Body of pancreas (tissue), 4 donors: Measurements from ENCODE around the gene PCNA. TPM values are rescaled to one million over a fixed set of nuclear protein-coding genes. Genes with fewer than 3 reads are reported as not detected.
A peak's percentile ranks its signal among the peaks of the same experiment; 100 is the strongest.

Experiments used
- ATAC-seq: fragments of 150-250 bp; one replicate; pipeline ENCODE4 v1.9.1; 2016
- DNase-seq, 4 donors: peaks; one replicate each; pipeline ENCODE4 v3.0.0-alpha.2; 2019
- H3K27ac ChIP-seq, 4 donors: fragments of 200-600 bp; sonication (generic); 1 replicate in 3 of 4; 2 replicates in 1 of 4; pipeline versions ENCODE4 v1.5.1 to v1.6.1; 2016 to 2019; ENCODE audit warnings: mild to moderate bottlenecking in 1 of 4, mixed read lengths in 1 of 4, moderate library complexity in 1 of 4
- H3K27me3 ChIP-seq, 2 donors: fragments of 200-600 bp; sonication (generic); one replicate each; pipeline ENCODE4 v1.6.0; 2016; ENCODE audit warnings: mild to moderate bottlenecking in 1 of 2
- H3K36me3 ChIP-seq, 2 donors: fragments of 200-600 bp; sonication (generic); replicated peaks in 1 of 2; 2 replicates each; pipeline ENCODE4 v1.5.1; 2016; ENCODE audit warnings: low read depth in 2 of 2; ENCODE audit not compliant: insufficient read depth in 1 of 2
- H3K4me1 ChIP-seq: fragments of 200-600 bp; sonication (generic); one replicate; pipeline ENCODE4 v1.6.0; 2016
- H3K4me3 ChIP-seq, 2 donors: fragments of 200-600 bp; sonication (generic); 1 replicate in 1 of 2; 2 replicates in 1 of 2; pipeline ENCODE4 v1.5.1; 2016 to 2019
- H3K9me3 ChIP-seq, 3 donors: fragments of 200-600 bp; sonication (generic); 1 replicate in 2 of 3; 2 replicates in 1 of 3; pipeline ENCODE4 v1.5.1; 2016
- POLR2A ChIP-seq, 3 donors: fragments of 450-650 bp; IDR thresholded peaks; one replicate each; pipeline ENCODE4 v1.6.1; 2016; ENCODE audit warnings: antibody characterized with exemption in 3 of 3, mild to moderate bottlenecking in 2 of 3
- WGBS, 2 donors: methylation state at CpG; one replicate each; pipeline ENCODE4 v1.1.5; 2017; 5-methylcytosine and 5-hydroxymethylcytosine counted together
- intact Hi-C: fragments of 100-400 bp; cut with DNase I; formaldehyde crosslinking; loops from one replicate; pipeline ENCODE4 v1.15.1; 2023
- total RNA-seq, 2 donors: library from RNA; depleted of rRNA; stranded (reverse); fragments of >200 nt; gene quantifications; one replicate each; pipeline ENCODE4 v1.1.0, GENCODE V29; 2016
- TF ChIP-seq, protein P1 (sequence below), 7 experiments: fragments of 450-650 bp in 4 of 7; fragments of 200-600 bp in 3 of 7; sonication (generic) in 3 of 7; IDR thresholded peaks; one replicate each; pipeline ENCODE4 v1.5.1; 2016 to 2019; ENCODE audit warnings: antibody characterized with exemption in 7 of 7

PCNA gene
- total RNA-seq, 2 donors from 2014 or later = 22.8 to 32.0 TPM

DNA sequence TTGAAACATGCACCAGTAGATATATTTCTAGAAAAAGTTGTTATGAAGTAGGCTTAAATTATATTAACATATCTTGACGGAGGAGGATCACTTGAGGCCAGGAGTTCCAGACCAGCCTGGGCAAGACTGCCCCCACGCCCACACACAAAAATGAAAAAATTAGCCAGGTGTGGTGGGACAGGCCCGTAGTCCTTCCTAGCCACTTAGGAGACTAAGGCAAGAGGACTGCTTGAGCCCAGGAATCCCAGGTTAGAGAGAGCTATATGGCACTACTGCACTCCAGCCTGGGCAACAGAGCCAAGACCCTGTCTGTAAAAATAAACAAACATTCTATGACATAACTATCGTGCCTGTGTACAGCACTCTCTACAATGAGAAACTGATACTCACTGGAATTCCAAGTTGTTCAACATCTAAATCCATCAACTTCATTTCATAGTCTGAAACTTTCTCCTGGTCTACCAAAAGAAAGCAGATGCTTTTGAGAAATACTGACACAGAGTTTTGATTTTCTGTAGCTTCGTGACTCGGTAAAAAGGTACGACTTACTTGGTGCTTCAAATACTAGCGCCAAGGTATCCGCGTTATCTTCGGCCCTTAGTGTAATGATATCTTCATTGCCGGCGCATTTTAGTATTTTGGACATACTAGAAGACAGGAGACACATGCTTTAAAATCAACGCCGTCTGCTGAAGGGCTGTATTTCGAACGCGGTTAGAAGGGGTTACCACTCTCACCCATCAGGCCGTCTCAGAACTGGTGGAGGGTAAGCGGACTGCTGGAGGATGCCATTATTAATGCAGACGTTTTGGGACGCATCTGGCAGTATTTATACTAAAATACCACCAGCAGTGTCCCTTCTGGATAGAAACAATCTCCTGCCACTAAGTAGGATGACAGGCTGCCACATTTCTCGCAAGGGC, 1.3 kb downstream of the PCNA start:
- TF ChIP-seq POLR2A (IDR thresholded peaks at IDR 0.05) = no peak
- TF ChIP-seq, protein P1, sequence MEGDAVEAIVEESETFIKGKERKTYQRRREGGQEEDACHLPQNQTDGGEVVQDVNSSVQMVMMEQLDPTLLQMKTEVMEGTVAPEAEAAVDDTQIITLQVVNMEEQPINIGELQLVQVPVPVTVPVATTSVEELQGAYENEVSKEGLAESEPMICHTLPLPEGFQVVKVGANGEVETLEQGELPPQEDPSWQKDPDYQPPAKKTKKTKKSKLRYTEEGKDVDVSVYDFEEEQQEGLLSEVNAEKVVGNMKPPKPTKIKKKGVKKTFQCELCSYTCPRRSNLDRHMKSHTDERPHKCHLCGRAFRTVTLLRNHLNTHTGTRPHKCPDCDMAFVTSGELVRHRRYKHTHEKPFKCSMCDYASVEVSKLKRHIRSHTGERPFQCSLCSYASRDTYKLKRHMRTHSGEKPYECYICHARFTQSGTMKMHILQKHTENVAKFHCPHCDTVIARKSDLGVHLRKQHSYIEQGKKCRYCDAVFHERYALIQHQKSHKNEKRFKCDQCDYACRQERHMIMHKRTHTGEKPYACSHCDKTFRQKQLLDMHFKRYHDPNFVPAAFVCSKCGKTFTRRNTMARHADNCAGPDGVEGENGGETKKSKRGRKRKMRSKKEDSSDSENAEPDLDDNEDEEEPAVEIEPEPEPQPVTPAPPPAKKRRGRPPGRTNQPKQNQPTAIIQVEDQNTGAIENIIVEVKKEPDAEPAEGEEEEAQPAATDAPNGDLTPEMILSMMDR (IDR thresholded peaks at IDR 0.05) = no peak
- no peaks in the 10 kb centered on the region for H3K27me3 ChIP-seq
- DNase-seq = no peak
- peaks cover 0 to 4% of the 10 kb centered on the region in 2 donors for H3K36me3 ChIP-seq
- WGBS, 2 donors = 7 to 10% methylated on average over 23 of the region's 23 CpGs
- peak overlapping the region in 3 of 4 donors; percentile 78 to 93 (median 92) for H3K27ac ChIP-seq
- no peaks in the 10 kb centered on the region for H3K9me3 ChIP-seq
- intact Hi-C loops = no loop called here
- H3K4me1 ChIP-seq = peaks cover 18% of the 10 kb centered on the region
- H3K4me3 ChIP-seq = peak overlapping the region; percentile 51 to 91
- no peak for ATAC-seq

GRCh38 chr20:5116875-5117274, 2.9 kb downstream of the PCNA start:
- intact Hi-C loops = no loop called here
- WGBS, 2 donors = 67 to 75% methylated on average over 3 of the region's 3 CpGs
- H3K27ac ChIP-seq = no peak overlapping the region

GRCh38 chr20:5114403-5114802, 5.4 kb downstream of the PCNA start:
- intact Hi-C loops = no loop called here
- no peak for ATAC-seq
- Histone ChIP-seq H3K4me3 (no peak overlapping the region), H3K27me3 (no peaks in the 10 kb centered on the region), H3K4me1 (peaks cover 19% of the 10 kb centered on the region), H3K27ac (no peak overlapping the region), H3K9me3 (no peaks in the 10 kb centered on the region), H3K36me3 (peaks cover 0 to 4% of the 10 kb centered on the region in 2 donors)
- DNase-seq = no peak
- TF ChIP-seq, protein P1 (IDR thresholded peaks at IDR 0.05) = no peak
- no peak for TF ChIP-seq POLR2A (IDR thresholded peaks at IDR 0.05)
- 59 to 68% methylated on average over 3 of the region's 3 CpGs for WGBS, 2 donors

More at GRCh38 chr20:5116875-5117274, 2.9 kb downstream of the PCNA start:
- Histone ChIP-seq H3K4me3 (no peak overlapping the region), H3K27me3 (no peaks in the 10 kb centered on the region), H3K36me3 (peaks cover 0 to 4% of the 10 kb centered on the region in 2 donors), H3K9me3 (no peaks in the 10 kb centered on the region), H3K4me1 (peaks cover 21% of the 10 kb centered on the region)
- no peak for ATAC-seq
- no peak for DNase-seq
- no peak for TF ChIP-seq POLR2A (IDR thresholded peaks at IDR 0.05)
- TF ChIP-seq, protein P1 (IDR thresholded peaks at IDR 0.05) = no peak

DNA sequence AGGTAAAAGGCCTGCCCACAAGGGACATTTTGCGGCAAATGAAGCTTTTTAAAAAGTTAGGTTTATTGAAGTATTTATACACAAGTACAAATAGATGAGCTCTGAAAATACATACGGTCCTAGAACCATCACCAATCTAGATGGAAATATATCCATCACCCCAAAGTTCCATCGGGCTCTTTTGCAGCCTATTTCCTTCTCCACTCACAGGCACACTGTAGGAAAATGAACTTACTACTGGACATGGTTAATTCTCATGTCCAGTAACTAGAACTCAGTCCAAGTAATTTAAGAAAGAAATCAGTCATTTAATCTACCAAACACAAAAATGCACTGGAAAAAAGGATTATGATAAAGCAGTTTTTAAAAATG, 6.2 kb downstream of the PCNA start:
- no peak for TF ChIP-seq POLR2A (IDR thresholded peaks at IDR 0.05)
- TF ChIP-seq, protein P1 (IDR thresholded peaks at IDR 0.05) = no peak
- H3K27me3 ChIP-seq = no peaks in the 10 kb centered on the region
- intact Hi-C loops = no loop called here
- ATAC-seq (no peak), DNase-seq (no peak)
- no peaks in the 10 kb centered on the region for H3K9me3 ChIP-seq
- H3K27ac ChIP-seq = peak overlapping the region; percentile 88 to 98 (median 95)
- H3K36me3 ChIP-seq = peaks cover 0 to 6% of the 10 kb centered on the region in 2 donors
- peaks cover 15% of the 10 kb centered on the region for H3K4me1 ChIP-seq
- WGBS, 2 donors = 11 to 24% methylated on average over 3 of the region's 3 CpGs
- peak overlapping the region; percentile 34 to 47 for H3K4me3 ChIP-seq
